GM12878 (cell line): ENCODE measurements around the gene MAP3K4. TPM values are rescaled to one million over a fixed set of nuclear protein-coding genes. Genes with fewer than 3 reads are reported as not detected.

Experiments used
- ATAC-seq: fragments of 200-7000 bp; cut with Tn5 transposase; 3 replicates; pipeline ENCODE4 v1.9.1; 2020; ENCODE audit warnings: mild to moderate bottlenecking, moderate library complexity
- BruUV-seq: library from RNA; stranded (reverse); fragments of 400-500 nt; replicated peaks from 2 replicates; lab custom pipeline; 2021; lab: Mats Ljungman, UMichigan
- CTCF ChIA-PET: fragments of 300-600 bp; sonication (Branson Sonifier 250); formaldehyde crosslinking; extraction: SDS; loops from one replicate; lab custom pipeline; 2021; ENCODE audit warnings: inconsistent platforms; lab: Yijun Ruan, JAX
- POLR2A ChIA-PET: fragments of 350-600 bp; formaldehyde crosslinking; extraction: SDS; loops from one replicate; lab custom pipeline; 2021; ENCODE audit warnings: inconsistent platforms; lab: Charles Lee
- RAD21 ChIA-PET: fragments of 300-600 bp; sonication (Branson Sonifier 250); formaldehyde crosslinking; loops from one replicate; lab custom pipeline; 2023; ENCODE audit warnings: antibody characterized with exemption; ENCODE audit not compliant: unreplicated experiment; lab: Charles Lee
- SMC1A ChIA-PET: fragments of 300-600 bp; sonication (Branson Sonifier 250); formaldehyde crosslinking; loops from one replicate; lab custom pipeline; 2023; ENCODE audit not compliant: unreplicated experiment, uncharacterized antibody; lab: Charles Lee
- DNase-seq: peaks from one replicate; pipeline ENCODE4 v3.0.0-alpha.2; 2011; ENCODE audit warnings: low read depth, low spot score
- FAIRE-seq: peaks from 3 replicates; lab custom pipeline; 2011; peaks lifted over from hg19 to GRCh38; lab: Jason Lieb, UNC
- H2AFZ ChIP-seq: 2 replicates; pipeline ENCODE4 v1.6.0; 2011; ENCODE audit warnings: low read depth, low read length, control low read depth; ENCODE audit not compliant: control insufficient read depth
- H3K27ac ChIP-seq: 2 replicates; pipeline ENCODE4 v1.5.1; 2011; ENCODE audit warnings: control low read depth; ENCODE audit not compliant: control insufficient read depth, insufficient read depth
- H3K27me3 ChIP-seq, 2 experiments: replicated peaks in 1 of 2; 2 replicates each; pipeline versions ENCODE4 v1.6.0 to v1.6.1; 2011; ENCODE audit warnings: low read length in 1 of 2; ENCODE audit not compliant: control insufficient read depth in 2 of 2, insufficient read depth in 2 of 2
- H3K36me3 ChIP-seq, 2 experiments: 2 replicates each; pipeline ENCODE4 v1.5.1; 2011; ENCODE audit warnings: low read length in 1 of 2; ENCODE audit not compliant: control insufficient read depth in 2 of 2, insufficient read depth in 2 of 2
- H3K4me1 ChIP-seq: 2 replicates; pipeline ENCODE4 v1.6.1; 2011; ENCODE audit warnings: mild to moderate bottlenecking, low read length, moderate library complexity, mixed read lengths; ENCODE audit not compliant: control insufficient read depth, insufficient read depth
- H3K4me2 ChIP-seq: 2 replicates; pipeline ENCODE4 v1.6.0; 2011; ENCODE audit warnings: control low read depth; ENCODE audit not compliant: control insufficient read depth, insufficient read depth
- H3K4me3 ChIP-seq: fragments of 200-600 bp; sonication (generic); 2 replicates; pipeline ENCODE4 v1.5.1; 2016
- H3K79me2 ChIP-seq: 2 replicates; pipeline ENCODE4 v1.6.0; 2011; ENCODE audit warnings: low read length; ENCODE audit not compliant: control insufficient read depth, insufficient read depth
- H3K9ac ChIP-seq: 2 replicates; pipeline ENCODE4 v1.8.0; 2011; ENCODE audit warnings: low read length, control low read depth, mixed read lengths; ENCODE audit not compliant: control insufficient read depth, insufficient read depth
- H3K9me3 ChIP-seq: replicated peaks from 3 replicates; pipeline ENCODE4 v1.5.1; 2011; ENCODE audit warnings: mild to moderate bottlenecking, low read length; ENCODE audit not compliant: control insufficient read depth, insufficient read depth
- H4K20me1 ChIP-seq: 2 replicates; pipeline ENCODE4 v1.6.0; 2011; ENCODE audit not compliant: control insufficient read depth, insufficient read depth
- ASH2L ChIP-seq: fragments of 300-600, 200-600 bp; sonication (generic); IDR thresholded peaks from 2 replicates; pipeline ENCODE4 v1.6.1; 2017; ENCODE audit warnings: low read depth, mild to moderate bottlenecking, borderline replicate concordance
- ATF7 ChIP-seq: fragments of 450-650 bp; IDR thresholded peaks from 2 replicates; pipeline ENCODE4 v1.6.1; 2016; ENCODE audit warnings: low read depth, mild to moderate bottlenecking
- ESRRA ChIP-seq: IDR thresholded peaks from 2 replicates; pipeline ENCODE4 v1.6.1; 2012; ENCODE audit warnings: mild to moderate bottlenecking, low read length, improper control_type of control experiment
- JUNB ChIP-seq: IDR thresholded peaks from 2 replicates; pipeline ENCODE4 v1.6.1; 2016; ENCODE audit warnings: antibody characterized with exemption, mild to moderate bottlenecking
- KDM1A ChIP-seq: fragments of 200-600 bp; sonication (generic); IDR thresholded peaks from 2 replicates; pipeline ENCODE4 v1.6.1; 2016; ENCODE audit warnings: borderline replicate concordance
- MLLT1 ChIP-seq: fragments of 450-650 bp; IDR thresholded peaks from 2 replicates; pipeline ENCODE4 v1.6.1; 2016; ENCODE audit warnings: mild to moderate bottlenecking
- MTA3 ChIP-seq: IDR thresholded peaks from 2 replicates; pipeline ENCODE4 v1.6.1; 2012; ENCODE audit warnings: low read length, inconsistent platforms, borderline replicate concordance
- NRF1 ChIP-seq: conservative IDR thresholded peaks from 2 replicates; pipeline ENCODE4 v1.6.1; 2011; ENCODE audit warnings: mild to moderate bottlenecking, low read depth, low read length, improper control_type of control experiment
- POLR2AphosphoS2 ChIP-seq: IDR thresholded peaks from 2 replicates; pipeline ENCODE4 v1.6.1; 2011; ENCODE audit warnings: low read depth, mild to moderate bottlenecking, low read length, improper control_type of control experiment, moderate library complexity
- SIX5 ChIP-seq: IDR thresholded peaks from 2 replicates; pipeline ENCODE4 v1.6.1; 2011; ENCODE audit warnings: mild to moderate bottlenecking, low read depth, low read length, moderate library complexity; ENCODE audit not compliant: severe bottlenecking
- SMAD1 ChIP-seq: fragments of 450-650 bp; IDR thresholded peaks from 2 replicates; pipeline ENCODE4 v1.6.1; 2018; ENCODE audit warnings: mild to moderate bottlenecking, low read depth; ENCODE audit not compliant: partially characterized antibody
- TAF1 ChIP-seq: IDR thresholded peaks from 2 replicates; pipeline ENCODE4 v1.6.1; 2011; ENCODE audit warnings: mild to moderate bottlenecking, low read depth, low read length, borderline replicate concordance
- ZBTB11 ChIP-seq: fragments of 450-650 bp; formaldehyde crosslinking; IDR thresholded peaks from 2 replicates; pipeline ENCODE4 v1.5.0; 2022; ENCODE audit warnings: mild to moderate bottlenecking, missing genetic modification characterization
- ZNF217 ChIP-seq: fragments of 450-650 bp; IDR thresholded peaks from 2 replicates; pipeline ENCODE4 v1.6.1; 2017; ENCODE audit warnings: antibody characterized with exemption, mild to moderate bottlenecking
- ZSCAN29 ChIP-seq: fragments of 450-650 bp; IDR thresholded peaks from 2 replicates; pipeline ENCODE4 v1.6.1; 2017; ENCODE audit warnings: mild to moderate bottlenecking, moderate library complexity
- WGBS: methylation state at CpG from one replicate; pipeline ENCODE4 v1.1.6; 2016; ENCODE audit warnings: low lambda C conversion rate; ENCODE audit not compliant: insufficient replicate concordance, insufficient coverage; ENCODE audit errors: missing lambda C conversion rate; 5-methylcytosine and 5-hydroxymethylcytosine counted together
- in situ Hi-C: fragments of 300-500 bp; cut with MboI; formaldehyde crosslinking; loops from 9 replicates; pipeline ENCODE4 v1.14.3; 2018; ENCODE audit warnings: mixed read lengths
- intact Hi-C: fragments of 100-400 bp; cut with micrococcal nuclease; formaldehyde crosslinking; loops from one replicate; pipeline ENCODE4 v1.14.2; 2022; ENCODE audit not compliant: unreplicated experiment
- polyA plus RNA-seq, 11 experiments: library from polyadenylated mRNA; depleted of rRNA in 4 of 11; unstranded in 6 of 11; stranded (reverse) in 5 of 11; fragments of >200 nt; fragmentation: Nextera tagmentation in 4 of 11; fragmentation: Illumina TruSeq in 1 of 11; extraction: Ambion mirVana in 4 of 11; extraction: Trizol in 1 of 11; gene quantifications; 1 replicate in 1 of 11; 2 replicates in 10 of 11; pipeline versions ENCODE4 v1.2.1 to v1.2.3, GENCODE V29; 2011 to 2016; ENCODE audit warnings: inconsistent platforms in 2 of 11, missing spikeins in 2 of 11, low read depth in 1 of 11
- total RNA-seq, 4 experiments: library from RNA; depleted of rRNA in 3 of 4; stranded (reverse); fragments of >200 nt in 3 of 4; fragmentation: Illumina TruSeq in 1 of 4; extraction: Trizol in 1 of 4; gene quantifications; 2 replicates each; pipeline versions ENCODE4 v1.2.1 to v1.2.3, GENCODE V29; 2013 to 2021

The MAP3K4 gene
- total and polyA plus RNA-seq, 10 of the 15 experiments (the other 5 are each of a cell fraction or from before 2014, with no cell fraction given): 14.0 to 44.5 (median 23.1) TPM

- Histone ChIP-seq H3K9me3 (no peaks in the 10 kb centered on the region), H3K27me3 (no peaks in the 10 kb centered on the region), H3K9ac (no peak overlapping the region), H3K79me2 (no peaks in the 10 kb centered on the region), H4K20me1 (no peaks in the 10 kb centered on the region), H3K4me1 (peaks cover 13% of the 10 kb centered on the region), H3K4me2 (no peak overlapping the region; the same call in 1 of the 2 replicates), H3K27ac (no peak overlapping the region), H3K36me3 (no peaks in the 10 kb centered on the region; a peak in 2 of 4 replicates), H2AFZ (no peak overlapping the region), H3K4me3 (no peak overlapping the region)
- no peak for ATAC-seq
- intact Hi-C loops (no loop called here), in situ Hi-C loops (loop anchor here (25.0 kb wide), 1 partner anchor 226 kb away; no protein-coding TSS in a partner anchor)
- DNase-seq: no peak
- WGBS: 92% methylated on average over 11 of the region's 11 CpGs
- FAIRE-seq: no peak
- CTCF ChIA-PET: no interaction called here
- RAD21 ChIA-PET: no interaction called here
- no peak for TF ChIP-seq MLLT1
- TF ChIP-seq POLR2AphosphoS2: no peak
- BruUV-seq: no TSS peak
- POLR2A ChIA-PET: no interaction called here
- SMC1A ChIA-PET: no interaction called here
These were observed 145.1 kb downstream of the MAP3K4 start for GRCh38 chr6:161136655-161137054.

- no peak overlapping the region for H3K9ac ChIP-seq
- no peak for ATAC-seq
- no peak for FAIRE-seq
- ChIA-PET RAD21 (no interaction called here), CTCF (no interaction called here), SMC1A (no interaction called here), POLR2A (no interaction called here)
- no peak overlapping the region for H3K4me2 ChIP-seq
- intact Hi-C loops (no loop called here), in situ Hi-C loops (loop anchor here (25.0 kb wide), 1 partner anchor 225 kb away; no protein-coding TSS in a partner anchor)
- H3K27ac ChIP-seq: no peak overlapping the region
- H3K27me3 ChIP-seq: no peaks in the 10 kb centered on the region
- H3K79me2 ChIP-seq: no peaks in the 10 kb centered on the region
- 95% methylated on average over 11 of the region's 11 CpGs for WGBS
- H3K4me3 ChIP-seq: no peak overlapping the region
- H3K9me3 ChIP-seq: no peaks in the 10 kb centered on the region
- no TSS peak for BruUV-seq
- no peaks in the 10 kb centered on the region for H4K20me1 ChIP-seq
- H3K4me1 ChIP-seq: peaks cover 13% of the 10 kb centered on the region
- no peaks in the 10 kb centered on the region; a peak in 2 of 4 replicates for H3K36me3 ChIP-seq
- no peak for DNase-seq
- H2AFZ ChIP-seq: no peak overlapping the region
- no peak for TF ChIP-seq ASH2L
- TF ChIP-seq KDM1A: no peak
- no peak for TF ChIP-seq ATF7
- no peak for TF ChIP-seq ZNF217
- no peak for TF ChIP-seq MTA3
- TF ChIP-seq SMAD1: no peak
- TF ChIP-seq JUNB: no peak
- no peak for TF ChIP-seq TAF1
- no peak for TF ChIP-seq NRF1
- no peak for TF ChIP-seq SIX5
- TF ChIP-seq ZBTB11: no peak
- TF ChIP-seq ZSCAN29: no peak
- TF ChIP-seq ESRRA: no peak
These were observed 145.8 kb downstream of the MAP3K4 start for GRCh38 chr6:161137320-161137719.
